HG03378 (cell line): ENCODE measurements around the gene PDE7B.

ENCODE experiments used
- ATAC-seq: cut with Tn5 transposase; IDR thresholded peaks from one replicate; pipeline ENCODE4 v1.9.1; 2021; ENCODE audit warnings: mild to moderate bottlenecking, moderate library complexity; ENCODE audit not compliant: unreplicated experiment

Gene PDE7B

DNA sequence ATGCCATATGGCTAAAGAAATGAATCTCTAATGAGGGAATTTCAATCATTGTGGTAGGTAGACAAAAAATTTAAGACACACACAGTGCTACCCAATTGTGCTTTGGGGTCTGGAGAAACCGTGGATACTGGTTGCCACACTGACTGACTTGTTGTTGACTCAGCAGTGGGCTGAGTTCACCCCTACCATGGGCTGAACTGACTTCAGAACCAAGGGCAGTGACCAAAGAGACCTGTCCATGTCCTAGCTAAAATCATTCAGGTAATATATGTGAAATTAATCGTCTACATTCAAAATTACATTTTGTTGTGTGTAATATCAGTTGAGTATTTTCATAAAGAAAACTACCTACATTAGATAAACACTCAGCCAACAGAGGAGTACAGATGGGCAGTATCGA lies 131.6 kb downstream of the PDE7B start:
- ATAC-seq = no peak

DNA sequence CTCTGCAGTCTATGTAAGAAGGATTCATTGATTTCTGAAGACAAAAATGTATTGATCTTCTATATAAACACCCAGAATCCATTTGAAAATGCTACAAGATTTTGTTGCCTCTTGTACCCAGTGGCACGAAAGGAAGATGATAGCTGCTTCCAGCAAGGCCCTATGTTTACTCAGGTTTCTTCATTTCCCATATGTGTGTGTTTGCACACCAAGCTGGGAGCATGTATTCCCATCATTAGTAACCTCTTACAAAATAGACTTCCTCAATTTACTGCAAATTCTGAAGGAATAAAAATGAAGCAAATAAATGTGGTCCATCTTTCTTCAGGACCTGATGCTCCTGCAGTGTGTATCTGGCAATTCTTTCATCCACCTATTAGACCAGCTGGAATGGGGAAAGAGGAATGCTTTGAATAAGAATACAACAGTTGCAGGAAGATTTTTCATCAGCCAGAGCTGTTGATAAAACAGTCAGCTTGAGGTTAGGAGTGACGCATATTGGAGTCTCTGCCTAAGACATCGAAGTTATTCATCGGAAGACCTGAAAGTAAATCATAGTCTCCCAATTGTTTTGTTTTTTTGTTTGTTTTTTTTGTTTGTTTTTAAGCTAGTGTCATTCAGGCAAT lies 132.3 kb downstream of the PDE7B start:
- ATAC-seq = no peak

DNA sequence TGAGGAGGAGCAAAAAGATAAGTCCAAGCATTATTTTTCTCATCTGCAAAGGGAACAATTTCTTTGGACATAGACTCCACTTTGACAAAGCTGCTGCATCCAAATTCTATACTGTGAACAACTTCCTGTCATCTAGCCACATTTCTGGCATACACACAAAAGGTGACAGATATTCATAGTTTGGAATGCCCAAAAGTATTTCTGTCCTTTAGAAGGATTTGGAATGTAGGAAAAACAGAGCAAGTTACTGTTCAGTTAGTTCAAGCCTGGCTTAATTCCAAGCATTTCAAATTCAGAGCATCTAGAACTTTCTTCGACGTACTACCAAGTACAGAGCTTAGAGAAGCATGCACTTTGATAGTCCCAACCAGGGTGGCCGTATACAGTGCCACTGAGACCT lies 134.0 kb downstream of the PDE7B start:
- ATAC-seq = no peak

DNA sequence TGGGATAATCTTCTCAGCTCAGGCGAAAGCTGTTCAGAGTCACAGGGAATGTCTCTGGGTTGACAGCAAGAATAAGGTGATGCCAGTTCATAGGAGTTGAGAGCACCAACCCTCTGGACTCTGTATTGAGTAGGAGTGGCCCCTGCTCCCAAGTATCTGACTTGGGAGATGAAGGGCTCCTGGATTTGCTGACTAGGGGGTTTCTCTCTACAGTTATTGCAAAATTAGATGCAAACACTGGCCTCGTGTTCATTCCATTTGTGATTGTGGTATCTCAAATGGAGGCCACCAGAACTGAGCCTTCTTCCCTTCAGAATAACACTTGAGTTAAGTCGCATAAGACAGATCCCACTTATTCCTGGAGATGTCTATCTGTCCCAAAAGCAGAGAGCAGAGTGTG lies 135.7 kb downstream of the PDE7B start:
- no peak for ATAC-seq

DNA sequence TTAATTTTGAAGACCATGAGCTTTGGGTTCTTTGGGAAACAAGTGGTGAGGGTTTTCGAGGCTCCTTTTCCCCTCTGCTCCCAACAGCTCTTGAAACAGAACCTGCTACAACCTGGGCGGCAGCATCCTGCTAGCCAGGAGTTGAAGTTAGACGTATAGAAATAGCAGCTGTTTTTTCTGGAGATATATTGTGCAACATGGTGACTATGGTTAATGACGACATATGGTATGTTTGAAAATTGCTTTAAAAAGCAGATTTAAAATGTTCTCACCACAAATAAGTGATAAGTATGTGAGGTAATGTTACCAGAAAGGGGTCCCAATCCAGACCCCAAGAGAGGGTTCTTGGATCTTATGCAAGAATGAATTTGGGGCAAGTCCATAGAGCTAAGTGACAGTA lies 138.9 kb downstream of the PDE7B start:
- ATAC-seq = no peak

DNA sequence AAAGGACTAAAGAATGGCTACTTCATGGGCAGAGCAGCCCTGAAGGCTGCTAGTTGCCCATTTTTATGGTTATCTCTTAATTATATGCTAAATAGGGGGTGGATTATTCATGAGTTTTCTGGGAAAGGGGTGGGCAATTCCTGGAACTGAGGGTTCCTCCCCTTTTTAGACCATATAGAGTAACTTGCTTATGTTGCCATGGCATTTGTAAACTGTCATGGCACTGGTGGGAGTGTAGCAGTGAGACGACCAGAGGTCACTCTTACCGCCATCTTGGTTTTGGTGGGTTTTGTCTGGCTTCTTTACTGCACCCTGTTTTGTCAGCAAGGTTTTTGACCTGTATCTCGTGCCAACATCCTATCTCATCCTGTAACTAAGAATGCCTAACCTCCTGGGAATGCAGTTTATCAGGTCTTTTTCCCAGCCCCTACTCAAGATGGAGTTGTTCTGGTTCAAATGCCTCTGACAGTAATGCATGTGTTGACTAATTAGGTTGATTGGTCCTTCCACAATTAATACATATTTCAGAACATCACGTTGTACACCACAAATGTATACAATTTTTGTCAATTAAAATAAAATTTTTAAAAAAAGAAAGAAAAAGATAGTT lies 139.5 kb downstream of the PDE7B start:
- ATAC-seq = no peak

DNA sequence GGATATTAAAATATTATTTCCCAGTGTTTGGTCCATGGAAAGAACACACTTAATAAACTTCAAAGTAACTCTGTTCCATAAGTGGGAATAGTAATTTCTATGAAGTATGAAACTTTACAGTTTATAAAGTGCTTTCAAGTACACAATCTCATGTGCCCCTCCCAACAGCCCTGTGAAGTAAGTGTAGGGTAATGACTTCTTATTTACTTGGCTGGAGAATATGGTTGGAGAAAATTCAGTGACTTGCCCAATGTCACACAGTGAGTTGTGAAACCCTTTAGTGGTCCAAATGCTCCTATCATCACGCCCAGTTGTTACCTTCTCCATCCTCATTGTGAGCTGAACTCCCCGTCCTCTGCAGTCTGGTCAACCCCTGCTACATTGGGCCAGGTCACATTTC lies 141.2 kb downstream of the PDE7B start:
- ATAC-seq = no peak

DNA sequence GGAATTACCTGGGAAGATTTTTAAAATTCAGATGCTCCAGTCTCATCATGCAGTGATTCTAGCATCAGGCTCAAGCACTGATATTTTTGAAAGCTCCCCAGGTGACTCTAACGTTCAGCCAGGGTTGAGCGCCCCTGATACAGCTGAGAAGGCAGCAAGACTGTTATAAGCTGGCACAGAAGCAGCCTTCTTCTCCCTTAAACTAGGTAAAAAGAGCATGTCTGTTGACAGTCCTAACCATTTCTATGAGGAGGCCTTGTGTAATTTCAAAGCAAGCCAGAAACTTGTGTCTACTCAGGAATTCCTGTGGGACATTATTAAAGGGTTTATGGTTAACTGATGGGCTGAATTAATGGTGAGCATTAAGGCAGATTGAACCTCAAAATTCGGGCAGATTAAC lies 141.9 kb downstream of the PDE7B start:
- no peak for ATAC-seq

DNA sequence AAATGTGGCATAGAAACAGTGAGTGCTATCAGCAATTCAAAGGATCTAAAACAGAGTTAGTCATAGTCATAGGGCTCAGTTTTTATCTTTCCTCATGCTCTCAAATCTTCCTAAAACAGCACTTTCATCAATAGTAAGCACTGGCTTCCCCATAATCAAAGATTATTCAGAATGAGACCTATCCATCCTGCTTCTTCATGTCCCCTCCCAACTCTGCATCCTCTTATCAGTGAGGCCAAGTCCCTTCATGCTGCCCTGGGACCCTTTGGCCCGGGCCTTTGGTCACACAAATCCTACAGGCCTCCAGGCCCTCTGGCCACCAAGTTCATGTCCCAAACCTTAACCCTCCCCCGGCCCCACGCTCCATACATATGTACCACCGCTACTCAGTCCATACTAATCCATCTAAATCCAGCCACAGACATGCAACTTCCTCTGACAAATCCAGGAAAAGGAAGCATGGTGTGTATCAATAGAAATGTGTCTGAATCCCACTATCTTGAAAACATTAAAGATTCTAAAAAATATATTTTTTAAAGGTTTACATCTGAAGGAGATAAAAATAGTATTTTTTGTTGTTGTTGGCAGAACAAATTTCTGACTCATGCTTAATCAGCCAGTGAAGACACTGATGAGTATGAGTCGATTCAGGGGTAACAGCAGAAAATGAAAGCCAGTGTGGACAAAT lies 143.5 kb downstream of the PDE7B start:
- no peak for ATAC-seq

DNA sequence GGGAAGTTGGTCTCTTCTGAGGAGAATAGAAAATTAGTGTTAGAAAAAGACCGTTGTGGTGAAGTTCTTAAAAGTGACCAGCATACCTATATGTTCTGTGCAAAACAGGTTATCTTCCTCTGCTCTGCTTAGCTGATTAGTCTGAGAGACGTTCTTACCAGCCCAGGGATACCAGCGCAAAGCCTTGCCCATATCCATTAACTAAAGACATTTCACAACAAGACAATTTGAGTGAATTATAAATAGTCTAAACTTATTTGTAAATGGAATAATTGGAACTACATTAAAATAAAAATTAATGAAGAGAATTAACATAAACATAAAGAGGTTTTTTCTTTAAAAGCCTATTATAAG lies 144.0 kb downstream of the PDE7B start:
- ATAC-seq = no peak

DNA sequence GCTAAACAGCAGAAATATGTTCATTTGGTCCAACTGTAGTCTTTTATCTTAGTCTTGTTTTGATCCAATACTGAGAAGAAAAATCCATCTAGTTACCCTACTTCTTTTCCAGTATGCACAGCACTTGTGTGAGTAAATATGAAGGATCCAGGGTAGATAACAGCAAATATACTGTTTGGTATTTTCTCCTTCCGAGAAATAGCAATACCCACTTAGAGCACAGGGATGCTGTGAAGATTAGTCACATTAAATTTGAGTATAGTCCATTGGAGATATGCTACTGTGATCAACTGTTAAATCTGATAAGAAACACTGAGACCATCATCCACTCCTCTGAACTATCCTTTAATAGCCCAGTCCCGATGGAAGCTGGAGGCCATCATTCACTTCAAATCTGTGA lies 145.2 kb downstream of the PDE7B start:
- ATAC-seq = no peak

DNA sequence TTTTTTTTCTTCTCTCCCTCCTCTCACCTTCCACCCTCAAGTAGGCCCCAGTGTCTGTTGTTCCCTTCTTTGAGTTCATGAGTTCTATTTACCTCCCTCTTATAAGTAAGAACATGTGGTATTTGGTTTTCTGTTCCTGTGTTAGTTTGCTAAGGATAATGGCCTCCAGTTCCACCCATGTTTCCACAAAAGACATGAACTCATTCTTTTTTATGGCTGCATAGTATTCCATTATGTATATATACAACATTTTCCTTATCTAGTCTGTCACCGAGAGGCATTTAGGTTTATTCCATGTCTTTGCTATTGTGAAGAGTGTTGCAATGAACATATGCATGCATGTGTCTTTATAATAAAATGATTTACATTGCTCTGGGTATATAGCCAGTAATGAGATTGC lies 147.9 kb downstream of the PDE7B start:
- ATAC-seq = no peak

DNA sequence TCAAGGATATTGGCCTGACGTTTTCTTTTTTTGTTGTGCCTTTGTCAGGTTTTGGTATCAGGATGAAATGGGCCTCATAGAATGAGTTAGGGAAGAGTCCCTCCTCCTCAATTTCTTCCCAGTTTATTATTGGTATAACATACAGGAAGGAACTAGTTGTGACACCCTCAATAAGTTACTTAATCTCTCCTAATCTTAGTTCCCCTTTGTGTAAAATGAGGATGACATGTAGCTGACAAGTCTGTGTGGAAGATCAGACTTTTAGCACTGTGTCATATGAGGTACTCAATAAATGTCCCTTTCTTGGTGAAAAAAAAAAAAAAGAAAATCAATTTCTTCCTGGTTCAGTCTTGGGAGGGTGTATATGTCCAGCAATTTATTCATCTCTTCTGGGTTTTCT lies 155.8 kb downstream of the PDE7B start:
- no peak for ATAC-seq

DNA sequence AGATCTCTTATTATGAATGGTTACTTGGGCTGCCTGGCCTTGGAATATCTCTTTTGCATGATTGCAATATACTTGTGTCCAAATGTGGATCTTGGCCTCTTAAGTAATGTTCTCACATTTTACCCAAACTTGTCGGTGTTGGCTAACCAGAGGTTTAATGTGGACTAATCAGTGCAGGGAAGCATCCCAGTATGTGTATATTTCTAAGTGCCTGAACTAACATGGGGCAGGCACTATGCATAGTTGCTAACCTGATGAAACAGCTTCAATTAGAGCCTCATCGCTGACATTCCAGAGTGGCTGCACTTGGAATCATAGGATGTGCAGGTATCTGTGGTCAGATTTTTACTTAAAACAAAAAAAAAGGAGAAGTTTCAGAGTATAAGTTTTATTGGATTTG lies 160.0 kb downstream of the PDE7B start:
- ATAC-seq = no peak

DNA sequence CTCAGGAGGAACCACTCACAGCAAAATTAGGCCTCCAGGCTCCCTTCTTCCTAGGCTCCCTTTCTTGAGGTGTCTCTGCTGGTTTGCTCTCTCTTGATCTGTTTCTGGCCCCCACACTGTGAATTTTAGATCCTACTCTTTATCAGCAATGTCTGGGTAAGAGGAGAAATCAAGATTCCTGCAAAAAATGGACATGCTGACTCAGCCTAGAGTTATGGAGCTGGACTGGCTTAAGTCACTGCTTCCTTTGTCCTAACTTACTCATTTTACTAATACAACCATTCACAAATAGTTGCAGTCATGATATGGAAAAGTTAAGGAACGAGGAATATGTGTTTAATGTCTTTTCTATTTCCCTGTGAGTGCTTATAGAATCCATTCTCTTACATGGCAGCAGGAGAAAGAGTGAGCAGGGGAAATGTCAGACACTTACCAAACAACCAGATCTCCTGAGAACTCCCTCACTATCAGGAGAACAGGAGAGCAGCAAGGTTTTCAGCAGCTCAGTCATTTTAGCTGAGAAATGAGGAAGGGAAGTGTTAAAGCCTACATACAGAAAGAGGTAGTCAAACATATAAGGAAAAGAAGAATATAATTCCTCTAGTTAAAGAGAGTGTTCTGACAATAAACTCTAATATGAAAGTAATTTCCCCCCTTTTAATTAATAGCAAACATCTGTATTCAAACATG lies 160.8 kb downstream of the PDE7B start:
- no peak for ATAC-seq

DNA sequence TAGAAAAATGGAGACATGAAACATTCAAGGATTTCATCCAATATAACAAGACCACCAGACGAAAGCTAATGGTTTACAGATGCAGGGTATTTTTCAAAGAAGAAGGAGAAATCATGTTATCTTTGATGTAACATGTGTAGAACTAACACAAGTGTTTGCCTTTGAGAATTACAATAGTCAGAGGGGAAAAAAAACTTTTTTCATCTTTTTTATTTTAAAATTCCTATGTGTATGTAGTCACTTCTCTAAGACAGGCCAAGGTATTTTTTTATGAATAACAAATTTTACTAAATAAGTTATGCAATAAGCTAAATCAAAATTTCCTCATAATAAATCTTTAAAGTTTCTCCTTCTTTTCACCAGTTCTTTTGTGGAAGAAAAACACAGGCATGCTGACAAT lies 161.4 kb downstream of the PDE7B start:
- ATAC-seq = no peak

DNA sequence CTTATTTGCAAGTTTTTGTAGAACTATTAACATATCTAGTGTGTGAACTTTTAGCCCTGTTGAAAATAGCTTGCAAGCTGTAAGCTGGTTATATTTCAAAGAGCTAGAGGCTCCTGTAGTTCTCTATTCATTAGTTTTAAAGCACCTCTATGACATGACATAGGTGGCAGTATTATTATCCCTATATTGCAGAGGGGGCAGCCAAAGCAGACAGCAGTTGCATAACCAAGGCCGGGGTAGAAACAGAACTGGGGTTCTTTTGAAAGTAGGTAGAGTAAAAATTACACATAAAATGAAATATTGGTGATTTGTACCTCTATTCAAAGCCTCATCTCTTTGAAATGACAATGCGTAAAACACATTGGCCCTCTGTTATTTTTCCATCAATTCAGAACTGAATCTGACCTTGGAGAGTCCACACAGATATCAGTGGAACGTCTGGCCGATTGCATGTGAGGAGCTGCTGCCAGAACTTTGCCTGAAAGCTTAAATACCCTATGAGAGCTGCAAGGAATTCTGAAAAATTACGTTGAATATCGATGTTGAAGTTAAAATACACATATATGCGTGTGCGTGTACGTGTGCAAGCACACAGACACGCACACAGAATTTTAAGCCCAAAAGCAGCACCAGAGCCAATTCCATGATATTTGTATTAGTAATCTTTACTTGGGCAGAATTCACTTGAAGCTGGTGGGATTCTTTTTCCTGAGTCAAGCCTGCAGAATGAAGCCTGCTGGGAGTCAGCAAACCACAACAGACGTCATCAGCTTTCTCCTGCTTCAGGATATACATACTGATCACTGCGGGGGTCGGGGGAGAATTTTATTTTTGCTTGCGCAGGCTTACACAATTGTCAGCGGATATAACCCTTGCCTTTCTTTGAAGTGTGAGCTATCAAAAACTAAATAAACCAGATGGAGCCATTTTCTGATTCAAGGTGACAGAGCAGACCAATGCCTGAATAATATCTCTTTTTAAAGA lies 163.2 kb downstream of the PDE7B start:
- no peak for ATAC-seq

DNA sequence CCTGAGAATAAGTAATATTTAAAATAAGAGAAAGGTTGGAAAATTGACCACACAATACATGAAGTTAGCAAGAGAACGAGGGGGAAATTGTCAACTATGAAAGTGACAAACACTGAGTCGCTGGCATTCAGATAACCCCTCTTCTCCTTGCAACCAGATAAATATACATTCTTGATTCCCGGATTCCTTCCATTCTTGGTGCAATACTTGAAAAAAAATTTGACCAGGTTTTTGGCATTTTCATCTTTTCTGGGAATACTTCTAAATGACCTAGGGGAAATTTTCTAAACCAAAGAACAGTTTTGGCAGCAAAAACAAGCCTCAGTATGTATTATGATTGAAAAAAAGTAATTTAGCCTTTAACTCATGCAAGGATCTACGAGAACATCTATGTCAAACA lies 164.0 kb downstream of the PDE7B start:
- no peak for ATAC-seq

DNA sequence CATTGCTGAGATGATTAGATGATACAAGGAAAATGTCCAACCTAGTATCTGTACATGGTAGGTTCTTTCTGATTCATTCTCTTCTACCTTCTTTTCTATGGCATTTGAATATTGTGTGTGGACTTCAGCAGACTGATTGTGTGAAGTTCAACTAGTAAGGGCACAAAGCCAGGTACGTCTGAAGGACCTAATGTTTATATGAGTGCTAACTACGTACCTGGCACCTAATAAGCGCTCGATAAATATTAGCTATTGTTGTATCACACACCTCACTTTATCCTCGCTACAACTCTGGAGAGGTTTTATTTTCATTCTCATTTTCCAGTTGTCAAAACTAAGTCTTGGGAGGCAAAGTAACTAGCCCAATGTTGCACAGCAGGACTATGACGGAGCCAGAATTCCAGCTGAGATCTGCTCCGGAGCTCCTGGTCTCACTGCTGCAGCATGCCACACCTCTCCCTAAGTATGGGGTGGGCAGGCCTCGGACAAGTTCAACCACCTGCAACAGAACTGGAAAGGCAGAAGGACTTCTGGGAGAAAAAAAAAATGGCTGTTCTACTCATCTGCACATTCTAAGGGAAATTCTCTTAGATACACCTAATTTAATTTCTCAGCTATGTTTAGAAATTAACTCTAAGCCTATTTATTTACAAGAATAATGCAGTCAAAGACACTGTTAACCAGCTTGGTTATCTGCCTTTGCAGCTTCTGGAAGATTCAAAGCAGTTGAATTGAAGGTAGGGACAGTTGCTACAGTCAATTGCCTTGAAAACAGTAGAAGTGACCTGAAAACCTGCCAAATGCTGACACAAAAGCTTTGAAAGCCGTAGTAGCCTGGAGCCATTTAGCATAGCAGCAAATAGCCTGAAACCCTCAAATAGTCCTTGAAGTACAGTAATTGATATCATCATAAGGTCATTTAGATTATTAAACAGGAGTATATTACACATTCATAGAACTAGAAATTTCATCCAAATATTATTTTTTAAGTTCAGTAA lies 165.0 kb downstream of the PDE7B start:
- ATAC-seq = no peak

DNA sequence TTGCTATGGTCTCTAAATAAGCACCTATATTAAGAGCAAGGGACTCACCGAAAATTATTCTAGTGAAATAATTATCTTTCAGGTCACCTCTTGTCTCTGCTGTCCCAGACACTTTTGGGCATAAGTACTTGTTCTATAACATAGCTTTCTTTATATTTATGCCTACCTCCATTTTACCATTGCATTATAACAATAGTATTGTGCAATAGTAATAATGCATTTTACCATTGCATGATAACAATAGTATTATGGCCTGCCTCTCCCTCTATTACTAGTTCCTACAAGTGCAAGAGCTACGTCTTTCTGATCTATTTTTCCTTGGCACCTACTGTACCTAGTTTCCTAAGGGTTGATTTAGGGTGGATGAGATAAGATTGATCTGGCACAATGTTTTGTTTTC lies 169.2 kb downstream of the PDE7B start:
- ATAC-seq = no peak
